ENCODE measurements around the gene ALDH2. TPM values are rescaled to one million over a fixed set of nuclear protein-coding genes. Genes with fewer than 3 reads are reported as not detected.

Gene ALDH2
- total and polyA plus RNA-seq, 2 of the 8 experiments (the other 6 are each of a cell fraction or from before 2014, with no cell fraction given): 25.4 to 43.8 TPM

GRCh38 chr12:111756196-111756595 is 10.5 kb upstream of the ALDH2 start:
- Histone ChIP-seq H2BK15ac (ENCODE audit: low read length) (no peak overlapping the region), H4K91ac (replicated peaks; ENCODE audit: insufficient read length, low read length) (no peak overlapping the region), H4K8ac (ENCODE audit: extremely low read depth, insufficient read depth, low read length) (no peak overlapping the region), H2BK12ac (ENCODE audit: low read depth, low read length) (no peak overlapping the region), H3K23me2 (ENCODE audit: low read depth, low read length) (no peaks in the 10 kb centered on the region), H3K4me2 (ENCODE audit: insufficient read depth in 1 of 2, low read depth in 2 of 2, low read length in 2 of 2) (no peak overlapping the region), H2BK120ac (replicated peaks; ENCODE audit: low read depth, low read length) (no peak overlapping the region), H2BK20ac (ENCODE audit: low read length) (no peak overlapping the region), H4K5ac (ENCODE audit: insufficient read length, low read depth, low read length) (no peak overlapping the region), H3K4me3 (ENCODE audit: extremely low read depth in 1 of 4, insufficient read depth in 2 of 4, low read depth in 3 of 4, low read length in 4 of 4) (no peak overlapping the region), H3K36me3 (ENCODE audit: control insufficient read depth in 2 of 4, insufficient read depth in 4 of 4, low read length in 3 of 4) (no peaks in the 10 kb centered on the region), H3K18ac (ENCODE audit: extremely low read depth, low read length) (no peak overlapping the region), H3K27me3 (replicated peaks in 1 of 4; ENCODE audit: control insufficient read depth in 3 of 4, extremely low read depth in 1 of 4, insufficient read depth in 3 of 4, low read length in 3 of 4) (no peaks in the 10 kb centered on the region), H3K9me3 (ENCODE audit: insufficient read depth in 2 of 2, low read depth in 1 of 2, low read length in 1 of 2) (no peaks in the 10 kb centered on the region), H3K27ac (ENCODE audit: low read depth, low read length) (no peak overlapping the region), H2AFZ (ENCODE audit: low read length) (no peak overlapping the region), H3K4ac (replicated peaks; ENCODE audit: insufficient read length, low read depth, low read length) (no peak overlapping the region), H3K14ac (ENCODE audit: insufficient read length) (no peak overlapping the region), H4K20me1 (replicated peaks in 1 of 2; ENCODE audit: control insufficient read depth in 1 of 2, insufficient read depth in 2 of 2, low read length in 2 of 2) (peaks cover 0 to 4% of the 10 kb centered on the region in 2 experiments), H2BK5ac (ENCODE audit: low read depth, low read length) (no peak overlapping the region), H2AK5ac (ENCODE audit: low read depth, low read length) (no peak overlapping the region), H3K9ac (replicated peaks in 1 of 4; ENCODE audit: extremely low read depth in 1 of 4, low read depth in 3 of 4, low read length in 3 of 4) (no peak overlapping the region), H3K79me2 (ENCODE audit: control insufficient read depth in 1 of 2, insufficient read depth in 2 of 2, low read length in 2 of 2) (no peaks in the 10 kb centered on the region), H3K23ac (ENCODE audit: insufficient read length) (no peak overlapping the region), H3K4me1 (replicated peaks in 1 of 4; ENCODE audit: control insufficient read depth in 3 of 4, insufficient read depth in 4 of 4, low read length in 3 of 4) (peaks cover 0 to 10% (median 4%) of the 10 kb centered on the region in 4 experiments; a peak in 2 of 7 replicates), H3K56ac (replicated peaks; ENCODE audit: insufficient read length, low read depth, low read length) (no peak overlapping the region), H3K79me1 (ENCODE audit: low read depth, low read length) (no peaks in the 10 kb centered on the region)
- WGBS, 2 experiments (ENCODE audit: extremely low coverage in 1 of 2, insufficient coverage in 1 of 2, insufficient read length in 1 of 2, insufficient replicate concordance in 2 of 2, low coverage in 1 of 2, low lambda C conversion rate in 2 of 2, missing lambda C conversion rate in 1 of 2): 91% methylated on average over 14 of the region's 15 CpGs; no CpG with 5 or more reads in 1 of the 2 experiments
- FAIRE-seq: no peak
- POLR2A ChIA-PET (ENCODE audit: partially characterized antibody): interaction anchor here (1.1 to 4.5 kb wide), 3 partner anchors 11 to 57 kb away, joined by 4 to 18 read pairs (median 8); partner anchors contain the start of gene ALDH2
- CTCF ChIA-PET (ENCODE audit: partially characterized antibody): interaction anchor here (0.5 to 9.1 kb wide), 7 partner anchors 11 to 371 kb away, joined by 3 to 165 read pairs (median 4); no protein-coding TSS in a partner anchor
- no peak for DNase-seq (ENCODE audit: low read depth in 1 of 2, low spot score in 2 of 2)
- TF ChIP-seq RAD21 (IDR thresholded peaks at IDR 0.05 in 1 of 2, conservative IDR thresholded peaks at IDR 0.05 in 1 of 2; ENCODE audit: low read depth in 2 of 2, low read length in 2 of 2) (no peak), TEAD4 (IDR thresholded peaks at IDR 0.05; ENCODE audit: low read depth, low read length) (no peak)
